HG02840 (cell line): ENCODE results near the gene LCNL1.

Experiments used
- ATAC-seq: cut with Tn5 transposase; IDR thresholded peaks from one replicate; pipeline ENCODE4 v1.9.1; 2021; ENCODE audit warnings: mild to moderate bottlenecking, moderate library complexity, moderate number of reproducible peaks; ENCODE audit not compliant: unreplicated experiment, low FRiP score

Gene LCNL1

GRCh38 chr9:137034039-137034708, 51.4 kb downstream of the LCNL1 start:
- ATAC-seq: no peak

- ATAC-seq: no peak
These were observed 52.1 kb downstream of the LCNL1 start for GRCh38 chr9:137034709-137035506.
